Right ventricle myocardium inferior (tissue), 1 donor: ENCODE results near the gene RNLS. TPM values are rescaled to one million over a fixed set of nuclear protein-coding genes. Genes with fewer than 3 reads are reported as not detected.
A peak's percentile ranks its signal among the peaks of the same experiment; 100 is the strongest.
"Not testable (repeated sequence)": the region's sequence is repeated elsewhere in the genome, so short reads cannot be mapped to it uniquely, and the experiment has no call there.

Experiments used
- ATAC-seq: fragments of 200-7000 bp; cut with Tn5 transposase; one replicate; pipeline ENCODE4 v1.9.1; 2020; ENCODE audit warnings: mild to moderate bottlenecking, moderate library complexity
- DNase-seq: peaks from one replicate; pipeline ENCODE4 v3.0.0; 2021; ENCODE audit errors: missing footprints
- intact Hi-C: fragments of 100-400 bp; cut with DNase I; formaldehyde crosslinking; loops from one replicate; pipeline ENCODE4 v1.11.0; 2022
- total RNA-seq: library from RNA; stranded (reverse); fragmentation: NEBNext Ultra II Directional; extraction: Animal tissue kit (Norgen Biotek cat#: 25700); gene quantifications from one replicate; pipeline ENCODE4 v1.2.1, GENCODE V29; 2021
- donor health status: DM: no; HTN: yes; CAD: no; lungs with severe emphysema.

RNLS gene
- total RNA-seq, 1 donor from 2014 or later: 20.6 TPM

GRCh38 chr10:88383276-88383675 lies 199.8 kb downstream of the RNLS start:
- DNase-seq (no peak), ATAC-seq (no peak)
- intact Hi-C loops: loop anchor here (10.0 kb wide), 1 partner anchor 268 kb away; no protein-coding TSS in a partner anchor

- ATAC-seq (no peak), DNase-seq (no peak)
- intact Hi-C loops: loop anchor here (10.0 kb wide), 1 partner anchor 268 kb away; no protein-coding TSS in a partner anchor
Measured at GRCh38 chr10:88382699-88383098, 200.4 kb downstream of the RNLS start.

- no peak for ATAC-seq
- intact Hi-C loops: no loop called here
Measured at GRCh38 chr10:88379575-88379974, 203.5 kb downstream of the RNLS start.

GRCh38 chr10:88377510-88377909 lies 205.6 kb downstream of the RNLS start:
- ATAC-seq: no peak
- no peak for DNase-seq
- intact Hi-C loops: no loop called here

More at GRCh38 chr10:88379575-88379974, 203.5 kb downstream of the RNLS start:
- no peak for DNase-seq

GRCh38 chr10:88374392-88375175 lies 208.5 kb downstream of the RNLS start:
- DNase-seq: no peak
- intact Hi-C loops: no loop called here
- ATAC-seq: no peak

- intact Hi-C loops: no loop called here
- ATAC-seq (no peak), DNase-seq (no peak)
Measured at GRCh38 chr10:88372881-88373592, 210.1 kb downstream of the RNLS start.

- DNase-seq: no peak
- intact Hi-C loops: no loop called here
- ATAC-seq: no peak
Measured at GRCh38 chr10:88372051-88372715, 210.9 kb downstream of the RNLS start.

- DNase-seq: no peak
- intact Hi-C loops: no loop called here
- ATAC-seq: no peak
Measured at GRCh38 chr10:88370713-88371112, 212.4 kb downstream of the RNLS start.

- no peak for ATAC-seq
- intact Hi-C loops: no loop called here
- no peak for DNase-seq
Measured at GRCh38 chr10:88366772-88367171, 216.3 kb downstream of the RNLS start.

- intact Hi-C loops: no loop called here
- ATAC-seq (no peak), DNase-seq (no peak)
Measured at GRCh38 chr10:88361995-88362807, 220.9 kb downstream of the RNLS start.

GRCh38 chr10:88361494-88361893 lies 221.6 kb downstream of the RNLS start:
- ATAC-seq: no peak
- intact Hi-C loops: no loop called here
- DNase-seq: no peak

- DNase-seq, intact Hi-C loops, ATAC-seq: not testable (repeated sequence)
Measured at GRCh38 chr10:88355750-88356149, 227.4 kb downstream of the RNLS start.

- no peak for DNase-seq
- intact Hi-C loops: no loop called here
Measured at GRCh38 chr10:88347597-88348304, 235.4 kb downstream of the RNLS start.

GRCh38 chr10:88347022-88347421 lies 236.1 kb downstream of the RNLS start:
- intact Hi-C loops: no loop called here
- ATAC-seq (peak; percentile 32), DNase-seq (no peak)

More at GRCh38 chr10:88347597-88348304, 235.4 kb downstream of the RNLS start:
- ATAC-seq: no peak

- ATAC-seq (peak; percentile 51), DNase-seq (no peak)
- intact Hi-C loops: no loop called here
Measured at GRCh38 chr10:88346144-88346977, 236.8 kb downstream of the RNLS start.

GRCh38 chr10:88343761-88344484 lies 239.2 kb downstream of the RNLS start:
- ATAC-seq (peak; percentile 76), DNase-seq (no peak)
- intact Hi-C loops: loop anchor here (5.0 kb wide), 1 partner anchor 87 kb away; no protein-coding TSS in a partner anchor
